HepG2 (cell line): ENCODE measurements around the gene SUSD3. TPM values are rescaled to one million over a fixed set of nuclear protein-coding genes. Genes with fewer than 3 reads are reported as not detected.

Experiments
- ARNTL ChIP-seq: sonication (generic); formaldehyde crosslinking; IDR thresholded peaks from 2 replicates; pipeline ENCODE4 v1.4.0; 2020; ENCODE audit warnings: mild to moderate bottlenecking, missing genetic modification reagents
- BCL6 ChIP-seq: IDR thresholded peaks from 2 replicates; pipeline ENCODE4 v1.6.1; 2016; ENCODE audit warnings: missing genetic modification reagents, missing compliant biosample characterization
- BRCA1 ChIP-seq: sonication (generic); formaldehyde crosslinking; IDR thresholded peaks from 2 replicates; pipeline ENCODE4 v1.4.0; 2020; ENCODE audit warnings: missing genetic modification reagents
- MED13 ChIP-seq: sonication (generic); formaldehyde crosslinking; IDR thresholded peaks from 2 replicates; pipeline ENCODE4 v1.5.0; 2020; ENCODE audit warnings: missing genetic modification reagents
- NCOA2 ChIP-seq: sonication (generic); formaldehyde crosslinking; IDR thresholded peaks from 2 replicates; pipeline ENCODE4 v1.8.0; 2022; ENCODE audit warnings: inconsistent platforms
- NPAS2 ChIP-seq: sonication (generic); formaldehyde crosslinking; IDR thresholded peaks from 2 replicates; pipeline ENCODE4 v1.8.0; 2022; ENCODE audit warnings: mild to moderate bottlenecking, missing genetic modification reagents, borderline replicate concordance
- NR1H2 ChIP-seq: sonication (generic); formaldehyde crosslinking; IDR thresholded peaks from 2 replicates; pipeline ENCODE4 v1.8.1; 2022; ENCODE audit warnings: low read depth, missing genetic modification reagents, borderline replicate concordance
- PPARG ChIP-seq: conservative IDR thresholded peaks from 2 replicates; pipeline ENCODE4 v1.6.1; 2016; ENCODE audit warnings: missing biosample characterization, missing genetic modification reagents
- SNAI1 ChIP-seq: sonication (generic); formaldehyde crosslinking; IDR thresholded peaks from 2 replicates; pipeline ENCODE4 v1.5.0; 2020; ENCODE audit warnings: mild to moderate bottlenecking, missing genetic modification reagents, borderline replicate concordance
- SSRP1 ChIP-seq: IDR thresholded peaks from 2 replicates; pipeline ENCODE4 v1.6.1; 2016; ENCODE audit warnings: control low read depth
- TFDP1 ChIP-seq: IDR thresholded peaks from 2 replicates; pipeline ENCODE4 v1.6.1; 2016; ENCODE audit warnings: missing compliant biosample characterization, missing genetic modification reagents, borderline replicate concordance
- ZNF225 ChIP-seq: sonication (generic); formaldehyde crosslinking; IDR thresholded peaks from 2 replicates; pipeline ENCODE4 v1.4.0; 2020; ENCODE audit warnings: mild to moderate bottlenecking, missing genetic modification reagents
- ZNF24 ChIP-seq: fragments of 450-650 bp; IDR thresholded peaks from 2 replicates; pipeline ENCODE4 v1.6.1; 2017; ENCODE audit warnings: antibody characterized with exemption, mild to moderate bottlenecking
- ZNF382 ChIP-seq: sonication (generic); formaldehyde crosslinking; IDR thresholded peaks from 2 replicates; pipeline ENCODE4 v1.5.0; 2020; ENCODE audit warnings: missing genetic modification reagents, mild to moderate bottlenecking, borderline replicate concordance
- ZNF629 ChIP-seq: sonication (generic); formaldehyde crosslinking; conservative IDR thresholded peaks from 2 replicates; pipeline ENCODE4 v1.5.0; 2020; ENCODE audit warnings: missing genetic modification reagents
- ZSCAN25 ChIP-seq: sonication (generic); formaldehyde crosslinking; IDR thresholded peaks from 2 replicates; pipeline ENCODE4 v1.8.0; 2022; ENCODE audit warnings: mild to moderate bottlenecking, missing genetic modification reagents
- polyA plus RNA-seq, 8 experiments: library from polyadenylated mRNA; depleted of rRNA in 3 of 8; stranded (reverse) in 7 of 8; unstranded in 1 of 8; fragments of >200 nt; fragmentation: Illumina TruSeq in 4 of 8; extraction: Trizol in 4 of 8; gene quantifications; 2 replicates each; pipeline versions ENCODE4 v1.2.1 to v1.2.3, GENCODE V29; 2011 to 2016; ENCODE audit warnings: low read depth in 4 of 8, missing spikeins in 1 of 8, mixed read lengths in 1 of 8; ENCODE audit not compliant: insufficient read depth in 1 of 8
- total RNA-seq, 5 experiments: library from RNA; depleted of rRNA; stranded (reverse); fragments of >200 nt; fragmentation: Illumina TruSeq; extraction: Trizol; gene quantifications; 2 replicates each; pipeline ENCODE4 v1.2.3, GENCODE V29; 2016; ENCODE audit warnings: low read depth in 1 of 5
- TF ChIP-seq, protein P1 (sequence below): sonication (generic); formaldehyde crosslinking; IDR thresholded peaks from 2 replicates; pipeline ENCODE4 v1.8.0; 2022; ENCODE audit warnings: missing genetic modification reagents, mild to moderate bottlenecking, moderate library complexity, borderline replicate concordance
- TF ChIP-seq, protein P2 (sequence below): sonication (generic); formaldehyde crosslinking; IDR thresholded peaks from 2 replicates; pipeline ENCODE4 v1.4.0; 2020; ENCODE audit warnings: mild to moderate bottlenecking, missing genetic modification reagents

The SUSD3 gene
- total and polyA plus RNA-seq, 2 of the 13 experiments (the other 11 are each of a cell fraction or from before 2014, with no cell fraction given): 7.0 to 9.1 TPM

DNA sequence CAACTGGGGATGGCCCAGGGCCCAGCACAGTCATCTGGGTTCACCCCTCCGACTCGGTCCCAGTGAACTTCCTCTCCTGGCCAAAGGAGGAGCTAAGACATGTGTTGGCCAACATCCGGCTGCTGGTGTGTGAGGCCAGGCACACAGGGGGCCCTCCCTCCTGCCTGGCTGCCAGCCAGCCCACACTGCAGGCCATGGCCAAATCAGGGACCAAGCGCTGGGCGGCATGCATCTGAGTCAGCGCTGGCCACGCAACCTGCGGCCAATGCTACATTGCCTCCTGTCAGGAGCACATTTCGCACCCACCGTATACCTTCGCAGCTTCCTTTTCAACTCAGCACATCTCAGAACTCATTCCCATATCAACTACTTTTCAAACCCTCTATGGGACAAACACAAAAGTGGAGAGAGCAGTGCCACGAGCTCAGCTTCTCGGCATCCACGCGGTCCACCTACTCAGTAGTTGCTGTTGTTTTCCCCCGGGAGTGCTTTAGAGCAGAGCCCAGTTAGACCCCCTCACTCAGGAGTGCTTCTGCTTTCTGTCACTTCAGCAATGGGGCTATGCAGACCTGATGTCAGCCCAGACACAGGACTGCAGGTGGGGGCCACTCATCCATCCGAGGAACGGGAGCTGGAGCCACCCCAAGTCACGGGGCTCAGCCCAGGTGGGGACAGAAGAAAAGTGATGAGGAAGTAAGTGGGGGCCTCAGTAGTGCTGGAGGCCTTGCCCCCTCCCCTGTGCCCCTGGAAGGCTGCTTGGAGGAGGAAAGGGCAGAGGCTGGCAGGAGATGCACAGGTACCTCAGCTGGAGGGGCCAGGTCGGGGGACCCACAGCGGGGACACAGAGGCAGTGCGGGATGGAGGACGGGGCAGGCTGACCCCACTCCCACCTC lies 61.7 kb downstream of the SUSD3 start (continued):
- no peak for TF ChIP-seq BRCA1 (CRISPR knock-in tag)
- TF ChIP-seq SSRP1 (CRISPR knock-in tag): no peak; the same call in 1 of the 2 replicates
- peak; percentile 59; the same call in 1 of the 2 replicates for TF ChIP-seq BCL6 (CRISPR knock-in tag)
- 0 out of 2 replicates have a peak, but pooled peaks have one; percentile 33 for TF ChIP-seq NR1H2 (CRISPR knock-in tag)
- TF ChIP-seq, protein P1, sequence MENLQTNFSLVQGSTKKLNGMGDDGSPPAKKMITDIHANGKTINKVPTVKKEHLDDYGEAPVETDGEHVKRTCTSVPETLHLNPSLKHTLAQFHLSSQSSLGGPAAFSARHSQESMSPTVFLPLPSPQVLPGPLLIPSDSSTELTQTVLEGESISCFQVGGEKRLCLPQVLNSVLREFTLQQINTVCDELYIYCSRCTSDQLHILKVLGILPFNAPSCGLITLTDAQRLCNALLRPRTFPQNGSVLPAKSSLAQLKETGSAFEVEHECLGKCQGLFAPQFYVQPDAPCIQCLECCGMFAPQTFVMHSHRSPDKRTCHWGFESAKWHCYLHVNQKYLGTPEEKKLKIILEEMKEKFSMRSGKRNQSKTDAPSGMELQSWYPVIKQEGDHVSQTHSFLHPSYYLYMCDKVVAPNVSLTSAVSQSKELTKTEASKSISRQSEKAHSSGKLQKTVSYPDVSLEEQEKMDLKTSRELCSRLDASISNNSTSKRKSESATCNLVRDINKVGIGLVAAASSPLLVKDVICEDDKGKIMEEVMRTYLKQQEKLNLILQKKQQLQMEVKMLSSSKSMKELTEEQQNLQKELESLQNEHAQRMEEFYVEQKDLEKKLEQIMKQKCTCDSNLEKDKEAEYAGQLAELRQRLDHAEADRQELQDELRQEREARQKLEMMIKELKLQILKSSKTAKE: 0 out of 2 replicates have a peak, but pooled peaks have one; percentile 30
- TF ChIP-seq SNAI1: no peak
- TF ChIP-seq TFDP1 (CRISPR knock-in tag): peak; percentile 85
- TF ChIP-seq NCOA2 (CRISPR knock-in tag): peak; percentile 74
- TF ChIP-seq ARNTL (CRISPR knock-in tag): no peak
- no peak for TF ChIP-seq ZNF382 (CRISPR knock-in tag)
- peak; percentile 80; the same call in 1 of the 2 replicates for TF ChIP-seq MED13 (CRISPR knock-in tag)
- TF ChIP-seq ZNF629 (CRISPR knock-in tag): 0 out of 2 replicates have a peak, but pooled peaks have one; percentile 41
- peak; percentile 94 for TF ChIP-seq ZSCAN25 (CRISPR knock-in tag)
- no peak for TF ChIP-seq ZNF24
- TF ChIP-seq, protein P2, sequence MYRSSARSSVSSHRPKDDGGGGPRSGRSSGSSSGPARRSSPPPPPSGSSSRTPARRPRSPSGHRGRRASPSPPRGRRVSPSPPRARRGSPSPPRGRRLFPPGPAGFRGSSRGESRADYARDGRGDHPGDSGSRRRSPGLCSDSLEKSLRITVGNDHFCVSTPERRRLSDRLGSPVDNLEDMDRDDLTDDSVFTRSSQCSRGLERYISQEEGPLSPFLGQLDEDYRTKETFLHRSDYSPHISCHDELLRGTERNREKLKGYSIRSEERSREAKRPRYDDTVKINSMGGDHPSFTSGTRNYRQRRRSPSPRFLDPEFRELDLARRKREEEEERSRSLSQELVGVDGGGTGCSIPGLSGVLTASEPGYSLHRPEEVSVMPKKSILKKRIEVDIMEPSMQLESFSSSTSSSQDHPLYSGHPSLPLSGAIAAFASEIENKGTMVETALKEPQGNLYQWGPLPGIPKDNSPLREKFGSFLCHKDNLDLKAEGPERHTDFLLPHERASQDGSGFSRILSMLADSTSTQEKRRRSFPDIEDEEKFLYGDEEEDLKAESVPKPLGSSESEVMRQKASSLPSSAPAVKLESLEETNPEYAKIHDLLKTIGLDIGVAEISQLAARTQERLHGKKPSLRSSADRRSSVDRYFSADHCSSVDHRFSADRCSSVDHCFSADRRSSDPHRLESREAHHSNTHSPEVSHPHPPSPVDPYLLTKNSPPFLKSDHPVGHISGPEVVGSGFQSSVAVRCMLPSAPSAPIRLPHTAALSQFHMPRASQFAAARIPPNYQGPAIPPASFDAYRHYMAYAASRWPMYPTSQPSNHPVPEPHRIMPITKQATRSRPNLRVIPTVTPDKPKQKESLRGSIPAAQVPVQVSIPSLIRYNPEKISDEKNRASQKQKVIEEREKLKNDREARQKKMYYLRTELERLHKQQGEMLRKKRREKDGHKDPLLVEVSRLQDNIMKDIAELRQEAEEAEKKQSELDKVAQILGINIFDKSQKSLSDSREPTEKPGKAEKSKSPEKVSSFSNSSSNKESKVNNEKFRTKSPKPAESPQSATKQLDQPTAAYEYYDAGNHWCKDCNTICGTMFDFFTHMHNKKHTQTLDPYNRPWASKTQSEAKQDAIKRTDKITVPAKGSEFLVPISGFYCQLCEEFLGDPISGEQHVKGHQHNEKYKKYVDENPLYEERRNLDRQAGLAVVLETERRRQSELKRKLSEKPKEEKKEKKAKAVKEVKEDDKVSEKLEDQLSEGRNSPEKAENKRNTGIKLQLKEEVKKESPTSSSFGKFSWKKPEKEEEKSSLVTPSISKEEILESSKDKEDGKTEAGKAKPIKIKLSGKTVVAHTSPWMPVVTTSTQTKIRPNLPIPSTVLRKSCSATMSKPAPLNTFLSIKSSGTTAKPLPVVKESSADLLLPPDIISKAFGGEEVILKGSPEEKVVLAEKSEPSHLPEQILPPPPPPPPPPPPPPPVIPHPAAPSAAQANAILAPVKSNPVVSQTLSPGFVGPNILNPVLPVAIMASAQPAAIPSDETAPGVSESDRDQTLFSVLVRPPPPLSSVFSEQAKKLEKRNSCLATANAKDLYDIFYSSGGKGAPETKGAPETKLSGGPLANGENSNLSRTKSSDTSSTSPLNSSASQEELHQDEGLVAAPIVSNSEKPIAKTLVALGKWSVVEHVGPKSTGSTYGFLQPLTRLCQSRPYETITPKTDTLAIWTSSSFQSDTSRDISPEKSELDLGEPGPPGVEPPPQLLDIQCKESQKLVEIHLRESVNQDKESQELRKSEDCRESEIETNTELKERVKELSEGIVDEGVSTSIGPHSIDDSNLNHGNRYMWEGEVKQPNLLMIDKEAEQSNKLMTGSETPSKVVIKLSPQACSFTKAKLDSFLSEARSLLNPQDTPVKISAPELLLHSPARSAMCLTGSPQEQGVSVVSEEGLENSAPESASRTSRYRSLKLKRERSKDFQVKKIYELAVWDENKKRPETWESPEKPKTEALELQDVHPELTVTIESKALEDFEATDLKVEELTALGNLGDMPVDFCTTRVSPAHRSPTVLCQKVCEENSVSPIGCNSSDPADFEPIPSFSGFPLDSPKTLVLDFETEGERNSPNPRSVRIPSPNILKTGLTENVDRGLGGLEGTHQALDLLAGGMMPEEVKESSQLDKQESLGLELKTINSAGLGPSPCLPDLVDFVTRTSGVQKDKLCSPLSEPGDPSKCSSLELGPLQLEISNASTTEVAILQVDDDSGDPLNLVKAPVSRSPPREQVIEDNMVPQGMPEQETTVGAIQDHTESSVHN (CRISPR knock-in tag): no peak
- TF ChIP-seq NPAS2 (CRISPR knock-in tag): no peak
- TF ChIP-seq ZNF225: no peak
- peak; percentile 68 for TF ChIP-seq PPARG (CRISPR knock-in tag)
